Pancreas (tissue), 10 donors: ENCODE data around the gene SMOC2. TPM values are rescaled to one million over a fixed set of nuclear protein-coding genes. Genes with fewer than 3 reads are reported as not detected.
A peak's percentile ranks its signal among the peaks of the same experiment; 100 is the strongest.
"Not testable (repeated sequence)": the region's sequence is repeated elsewhere in the genome, so short reads cannot be mapped to it uniquely, and the experiment has no call there.

ENCODE experiments used
- ATAC-seq, 4 donors: fragments of 200-7000 bp; cut with Tn5 transposase; one replicate each; pipeline versions ENCODE4 v1.8.0 to v1.9.1; 2020; ENCODE audit warnings: mild to moderate bottlenecking in 4 of 4, moderate library complexity in 4 of 4
- DNase-seq, 6 donors: peaks; one replicate each; pipeline ENCODE4 v3.0.0-alpha.2; 2020
- FAIRE-seq: peaks from 2 replicates; lab custom pipeline; 2012; peaks lifted over from hg19 to GRCh38; lab: Jason Lieb, UNC
- H3K27ac ChIP-seq, 4 donors: fragments of 200-600 bp; sonication (generic); 1 replicate in 3 of 4; 2 replicates in 1 of 4; pipeline versions ENCODE4 v1.5.0 to v1.8.0; 2020
- H3K27me3 ChIP-seq, 4 donors: fragments of 200-600 bp; one replicate each; pipeline ENCODE4 v1.8.0; 2021
- H3K36me3 ChIP-seq, 3 donors: fragments of 200-600 bp; sonication (generic) in 1 of 3; one replicate each; pipeline versions ENCODE4 v1.5.0 to v1.8.0; 2020 to 2021
- H3K4me1 ChIP-seq, 3 donors: fragments of 200-600 bp; one replicate each; pipeline ENCODE4 v1.8.0; 2021
- H3K4me3 ChIP-seq, 4 donors: fragments of 200-600 bp; sonication (generic) in 2 of 4; one replicate each; pipeline versions ENCODE4 v1.5.0 to v1.8.0; 2020 to 2021
- H3K9me3 ChIP-seq, 4 donors: fragments of 200-600 bp; one replicate each; pipeline ENCODE4 v1.8.0; 2021
- WGBS, 2 donors: extraction: QIAGEN DNeasy Blood & Tissue Kit; methylation state at CpG; one replicate each; pipeline ENCODE4 v1.1.7; 2013; 5-methylcytosine and 5-hydroxymethylcytosine counted together
- intact Hi-C, 3 donors: fragments of 100-400 bp; cut with DNase I; formaldehyde crosslinking; loops; one replicate each; pipeline versions ENCODE4 v1.11.1 to v1.14.2; 2022
- polyA plus RNA-seq, 2 donors: library from polyadenylated mRNA; stranded (reverse); fragments of 200-250 nt; gene quantifications; one replicate each; pipeline ENCODE4 v1.2.3, GENCODE V29; 2013
- total RNA-seq, 6 donors: library from RNA; stranded (reverse); fragmentation: NEBNext Ultra II Directional in 4 of 6; extraction: Animal tissue kit (Norgen Biotek cat#: 25700) in 4 of 6; gene quantifications; one replicate each; pipeline versions ENCODE4 v1.2.1 to v1.2.4, GENCODE V29; 2021 to 2023
- TF ChIP-seq, protein P1 (sequence below), 4 donors: fragments of 200-600 bp; sonication (generic) in 3 of 4; IDR thresholded peaks; one replicate each; pipeline versions ENCODE4 v1.5.0 to v1.8.0; 2021; ENCODE audit warnings: antibody characterized with exemption in 4 of 4
- donor health status: healthy with polysubstance abuse.
- donor health status: DM: no; HTN: no; CAD: no; lungs with moderate emphysema.
- donor health status: DM: no; HTN: no; CAD: no.
- donor health status: control.
- donor health status: control.
- donor health status: Bipolar disorder and iron deficiency.
- donor health status: DM: yes; HTN: yes; CAD: no.
- donor health status: DM: no; HTN: no; CAD: no.
- donor health status: DM: no; HTN: no; CAD: no.
- donor health status: DM: yes; HTN: yes; CAD: no.

SMOC2 gene
- total and polyA plus RNA-seq, 8 donors: 2.5 to 18.4 (median 6.5) TPM

DNA sequence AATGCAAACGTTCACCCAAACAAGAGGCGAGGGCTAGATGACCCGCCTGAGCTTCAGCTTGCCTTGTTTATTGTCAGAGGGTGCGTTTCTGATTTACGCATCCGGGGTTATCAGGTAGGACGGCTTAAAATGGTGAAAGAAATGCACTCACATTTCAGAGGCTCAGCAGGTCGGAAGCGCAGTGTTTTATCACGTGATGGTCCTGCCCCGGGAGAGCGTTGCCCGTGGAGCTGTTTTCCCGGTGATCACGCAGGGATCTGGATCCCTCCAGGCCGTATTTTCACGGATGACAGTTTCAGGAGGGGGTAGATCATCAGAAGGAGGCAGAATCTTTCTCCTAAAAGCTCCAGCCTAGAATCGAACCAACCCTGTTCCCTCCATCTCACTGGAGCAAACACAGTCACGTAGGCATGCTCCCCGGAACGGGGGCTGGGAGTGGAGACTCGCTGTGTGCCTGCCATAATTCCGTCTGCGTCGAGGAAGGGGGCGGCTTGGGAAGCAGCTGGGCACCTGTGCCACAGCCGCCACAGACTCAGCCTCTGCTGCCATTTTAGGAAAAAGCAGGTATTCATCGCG is 121.7 kb downstream of the SMOC2 start:
- DNase-seq (no peak), ATAC-seq (no peak), FAIRE-seq (no peak)
- Histone ChIP-seq H3K27ac (no peak overlapping the region), H3K36me3 (no peaks in the 10 kb centered on the region), H3K9me3 (no peaks in the 10 kb centered on the region), H3K4me3 (no peak overlapping the region), H3K4me1 (no peaks in the 10 kb centered on the region), H3K27me3 (no peaks in the 10 kb centered on the region)
- WGBS, 2 donors: 79 to 86% methylated on average over 29 of the region's 29 CpGs
- TF ChIP-seq, protein P1, sequence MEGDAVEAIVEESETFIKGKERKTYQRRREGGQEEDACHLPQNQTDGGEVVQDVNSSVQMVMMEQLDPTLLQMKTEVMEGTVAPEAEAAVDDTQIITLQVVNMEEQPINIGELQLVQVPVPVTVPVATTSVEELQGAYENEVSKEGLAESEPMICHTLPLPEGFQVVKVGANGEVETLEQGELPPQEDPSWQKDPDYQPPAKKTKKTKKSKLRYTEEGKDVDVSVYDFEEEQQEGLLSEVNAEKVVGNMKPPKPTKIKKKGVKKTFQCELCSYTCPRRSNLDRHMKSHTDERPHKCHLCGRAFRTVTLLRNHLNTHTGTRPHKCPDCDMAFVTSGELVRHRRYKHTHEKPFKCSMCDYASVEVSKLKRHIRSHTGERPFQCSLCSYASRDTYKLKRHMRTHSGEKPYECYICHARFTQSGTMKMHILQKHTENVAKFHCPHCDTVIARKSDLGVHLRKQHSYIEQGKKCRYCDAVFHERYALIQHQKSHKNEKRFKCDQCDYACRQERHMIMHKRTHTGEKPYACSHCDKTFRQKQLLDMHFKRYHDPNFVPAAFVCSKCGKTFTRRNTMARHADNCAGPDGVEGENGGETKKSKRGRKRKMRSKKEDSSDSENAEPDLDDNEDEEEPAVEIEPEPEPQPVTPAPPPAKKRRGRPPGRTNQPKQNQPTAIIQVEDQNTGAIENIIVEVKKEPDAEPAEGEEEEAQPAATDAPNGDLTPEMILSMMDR (IDR thresholded peaks at IDR 0.05): no peak
- intact Hi-C loops: no loop called here

DNA sequence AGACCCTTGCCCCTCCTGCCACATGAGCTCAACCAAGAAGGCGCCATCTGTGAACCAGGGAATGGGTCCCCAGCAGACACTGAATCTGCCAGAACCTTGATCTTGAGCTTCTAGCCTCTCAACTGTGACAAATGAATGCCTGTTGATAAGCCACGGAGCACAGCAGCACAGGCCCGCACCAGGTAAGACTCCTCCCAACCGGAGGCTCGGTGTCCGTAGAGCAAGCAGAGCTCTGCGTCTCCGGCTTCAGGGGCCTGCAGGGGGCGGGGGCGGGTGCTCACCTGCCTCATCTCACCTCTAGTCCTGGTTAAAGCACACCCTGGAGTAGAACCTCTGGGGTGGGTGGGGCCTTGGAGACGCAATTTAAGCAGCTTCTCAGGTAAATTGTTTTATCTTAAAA is 122.7 kb downstream of the SMOC2 start:
- Histone ChIP-seq H3K27me3 (no peaks in the 10 kb centered on the region), H3K36me3 (no peaks in the 10 kb centered on the region), H3K4me1 (no peaks in the 10 kb centered on the region), H3K4me3 (no peak overlapping the region), H3K9me3 (no peaks in the 10 kb centered on the region), H3K27ac (no peak overlapping the region)
- FAIRE-seq: no peak
- 63 to 65% methylated on average over 11 of the region's 11 CpGs for WGBS, 2 donors
- TF ChIP-seq, protein P1 (IDR thresholded peaks at IDR 0.05): no peak
- intact Hi-C loops: no loop called here
- no peak for ATAC-seq
- DNase-seq: no peak

DNA sequence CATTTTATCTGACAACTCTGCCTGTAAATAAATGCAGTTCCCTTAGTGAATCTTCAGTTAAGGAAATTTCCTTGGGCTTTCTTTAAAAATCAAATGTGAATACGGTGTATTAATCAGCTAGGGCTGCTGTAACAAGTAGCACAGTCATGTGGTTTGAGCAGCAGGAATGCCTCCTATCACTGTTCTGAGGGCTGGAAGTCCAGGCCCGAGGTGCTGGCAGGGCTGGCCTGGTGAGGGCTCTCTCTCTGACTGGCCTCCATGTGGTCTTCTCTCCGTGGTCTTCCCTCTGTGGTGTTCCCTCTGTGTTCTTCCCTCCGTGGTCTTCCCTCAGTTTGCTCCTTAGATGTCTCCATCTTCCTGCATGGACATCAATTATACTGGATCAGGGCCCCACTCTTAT is 124.1 kb downstream of the SMOC2 start:
- no peak for ATAC-seq
- TF ChIP-seq, protein P1 (IDR thresholded peaks at IDR 0.05): no peak
- Histone ChIP-seq H3K27me3 (no peaks in the 10 kb centered on the region), H3K36me3 (no peaks in the 10 kb centered on the region), H3K27ac (no peak overlapping the region), H3K9me3 (no peaks in the 10 kb centered on the region), H3K4me3 (no peak overlapping the region), H3K4me1 (no peaks in the 10 kb centered on the region)
- DNase-seq: no peak
- FAIRE-seq: no peak
- intact Hi-C loops: no loop called here
- 85 to 95% methylated on average over 4 of the region's 4 CpGs for WGBS, 2 donors

DNA sequence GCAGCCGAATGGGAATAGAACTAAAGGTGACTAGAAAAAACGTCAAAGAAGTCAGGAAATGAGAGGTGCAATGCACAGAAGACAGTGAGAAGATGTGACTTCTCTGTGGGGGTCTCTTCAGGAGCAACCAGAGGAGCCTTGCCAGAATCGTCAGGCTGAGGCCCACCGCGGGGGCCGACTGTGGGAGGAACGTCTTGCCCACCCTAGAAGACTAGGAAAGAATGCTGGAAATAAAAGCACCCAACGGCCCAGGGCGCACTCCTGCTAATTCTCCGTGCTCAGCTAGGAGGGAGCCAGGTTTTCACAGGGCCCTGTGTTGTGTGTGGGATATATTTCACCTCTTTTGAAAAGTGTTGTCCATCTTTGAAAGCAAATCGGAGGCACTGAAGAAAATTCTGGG is 129.2 kb downstream of the SMOC2 start:
- TF ChIP-seq, protein P1 (IDR thresholded peaks at IDR 0.05): no peak
- intact Hi-C loops: no loop called here
- H3K4me3 ChIP-seq: no peak overlapping the region
- H3K36me3 ChIP-seq: no peaks in the 10 kb centered on the region
- DNase-seq (no peak), FAIRE-seq (no peak), ATAC-seq (no peak)
- H3K27ac ChIP-seq: no peak overlapping the region
- no peaks in the 10 kb centered on the region for H3K4me1 ChIP-seq
- H3K9me3 ChIP-seq: no peaks in the 10 kb centered on the region
- no peaks in the 10 kb centered on the region for H3K27me3 ChIP-seq
- WGBS, 2 donors: 63 to 76% methylated on average over 11 of the region's 11 CpGs

DNA sequence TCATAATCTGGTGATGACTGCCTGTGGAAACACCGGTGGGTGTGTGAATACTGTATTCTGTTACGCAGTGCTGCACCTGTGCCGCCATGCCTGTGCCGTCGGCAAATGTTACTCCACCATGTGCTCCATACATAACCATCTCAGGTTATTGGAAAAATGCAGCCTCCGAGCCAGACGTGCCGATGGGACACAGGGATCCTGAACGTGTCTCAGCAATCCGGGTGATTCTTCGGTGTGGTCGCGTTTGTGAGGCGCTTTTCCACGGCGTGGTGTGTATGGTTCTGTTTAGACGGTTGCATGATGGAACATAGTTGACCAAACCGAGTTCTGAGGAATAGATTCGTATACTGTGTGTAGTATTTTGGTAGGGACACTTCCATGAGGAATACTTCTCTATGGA is 130.3 kb downstream of the SMOC2 start:
- FAIRE-seq (no peak), ATAC-seq (no peak), DNase-seq (no peak)
- H3K9me3 ChIP-seq: no peaks in the 10 kb centered on the region
- H3K4me1 ChIP-seq: no peaks in the 10 kb centered on the region
- no peak overlapping the region for H3K4me3 ChIP-seq
- intact Hi-C loops: no loop called here
- TF ChIP-seq, protein P1 (IDR thresholded peaks at IDR 0.05): no peak
- no peaks in the 10 kb centered on the region for H3K27me3 ChIP-seq
- H3K36me3 ChIP-seq: no peaks in the 10 kb centered on the region
- WGBS, 2 donors: 82 to 91% methylated on average over 19 of the region's 19 CpGs
- H3K27ac ChIP-seq: no peak overlapping the region

DNA sequence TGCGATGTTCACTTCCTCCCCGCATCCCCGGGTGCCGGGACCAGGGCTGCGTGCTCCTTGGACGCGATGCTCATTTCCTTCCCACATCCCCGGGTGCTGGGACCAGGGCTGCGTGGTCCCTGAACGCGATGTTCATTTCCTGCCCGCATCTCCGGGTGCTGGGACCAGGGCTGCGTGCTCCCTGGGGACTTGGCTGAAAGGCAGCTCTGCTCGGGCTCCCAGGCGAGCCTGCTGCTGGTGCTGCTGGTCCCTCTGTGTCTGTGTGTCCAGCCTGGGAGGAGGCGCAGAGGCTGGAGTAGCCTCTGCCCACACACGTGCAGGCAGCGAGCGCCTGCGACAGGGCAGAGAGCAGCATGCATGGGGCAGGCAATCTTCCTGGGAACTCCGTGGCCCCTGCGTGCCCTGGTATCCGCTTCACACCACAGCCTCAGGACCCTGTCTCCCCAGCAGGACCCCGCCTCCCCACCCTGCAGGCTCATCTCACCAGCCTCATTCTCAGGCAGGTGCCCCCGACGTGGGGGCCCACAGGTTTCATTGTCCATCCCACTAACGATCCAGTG is 132.4 kb downstream of the SMOC2 start:
- H3K36me3 ChIP-seq, H3K4me3 ChIP-seq, FAIRE-seq, ATAC-seq, H3K9me3 ChIP-seq, H3K27me3 ChIP-seq, intact Hi-C loops, H3K4me1 ChIP-seq, H3K27ac ChIP-seq: not testable (repeated sequence)
- 78 to 88% methylated on average over 23 to 25 of the region's 28 CpGs for WGBS, 2 donors
- peak in 1 of 6 donors; percentile 73 for DNase-seq
